ENCODE data around the gene GARRE1. TPM values are rescaled to one million over a fixed set of nuclear protein-coding genes. Genes with fewer than 3 reads are reported as not detected.
"Not testable (repeated sequence)": the region's sequence is repeated elsewhere in the genome, so short reads cannot be mapped to it uniquely, and the experiment has no call there.

The GARRE1 gene
- total and polyA plus RNA-seq, 2 of the 4 experiments (the other 2 are of a cell fraction): 13.8 to 16.9 TPM

- H3K4me1 ChIP-seq (ENCODE audit: control insufficient read depth, insufficient read depth, low read length); H3K14ac ChIP-seq (replicated peaks; ENCODE audit: low read depth, low read length); in situ Hi-C loops (cut with MboI; ENCODE audit: low sequenced_read_pairs); CTCF ChIA-PET; H3K9me1 ChIP-seq (ENCODE audit: insufficient read depth, low read length); H2BK120ac ChIP-seq (ENCODE audit: low read depth, low read length); H3K27me3 ChIP-seq (ENCODE audit: control insufficient read depth, insufficient read depth, low read length); BruUV-seq (replicated peaks); H2AK9ac ChIP-seq (replicated peaks; ENCODE audit: low read depth, low read length, poor library complexity); H3K36me3 ChIP-seq (ENCODE audit: control insufficient read depth, insufficient read depth, low read length); H3K9me3 ChIP-seq (ENCODE audit: control insufficient read depth, insufficient read depth, low read length); dilution Hi-C loops (cut with HindIII; ENCODE audit: low sequenced_read_pairs, unreplicated experiment); POLR2A ChIA-PET (ENCODE audit: unreplicated experiment); DNase-seq; ATAC-seq (ENCODE audit: low read depth); H4K20me1 ChIP-seq (ENCODE audit: insufficient read depth, low read length): not testable (repeated sequence)
- Histone ChIP-seq H4K91ac (ENCODE audit: insufficient read depth, low read depth, low read length) (peak overlapping the region; percentile 16; the same call in 1 of the 2 replicates), H2BK5ac (ENCODE audit: low read depth, low read length, poor library complexity, severe bottlenecking) (peak overlapping the region; percentile 89), H3K23ac (ENCODE audit: low read depth, low read length) (peak overlapping the region; percentile 94; the same call in 1 of the 2 replicates), H3K18ac (ENCODE audit: low read depth, low read length) (peak overlapping the region; percentile 73; the same call in 1 of the 2 replicates), H3K4ac (ENCODE audit: low read depth, low read length) (peak overlapping the region; percentile 91), H2AFZ (replicated peaks; ENCODE audit: low read length, poor library complexity) (peak overlapping the region; percentile 99), H3K27ac (ENCODE audit: insufficient read depth, low read length) (peak overlapping the region; percentile 91; the same call in 1 of the 2 replicates), H3K4me2 (ENCODE audit: low read depth, low read length) (peak overlapping the region; percentile 99), H4K5ac (ENCODE audit: low read depth, low read length) (peak overlapping the region; percentile 93), H2BK15ac (ENCODE audit: low read depth, low read length) (0 out of 3 replicates have a peak overlapping the region, but pooled peaks have one; percentile 96), H4K8ac (ENCODE audit: low read depth in 2 of 2, low read length in 2 of 2) (peak overlapping the region; percentile 82 to 99; a peak in 3 of 4 replicates), H3K4me3 (ENCODE audit: insufficient read depth, low read depth, low read length) (peak overlapping the region; percentile 95), H2AK5ac (ENCODE audit: low read depth, low read length) (peak overlapping the region; percentile 33), H3K79me1 (ENCODE audit: low read depth in 1 of 2, low read length in 2 of 2) (peaks cover 4 to 36% of the 10 kb centered on the region in 2 experiments; a peak in 3 of 4 replicates), H3K9ac (ENCODE audit: low read depth, low read length) (peak overlapping the region; percentile 92), H2BK20ac (ENCODE audit: low read depth, low read length) (peak overlapping the region; percentile 57; the same call in 1 of the 2 replicates), H3K56ac (ENCODE audit: extremely low read depth, insufficient read depth, low read length) (peak overlapping the region; percentile 73; the same call in 1 of the 2 replicates)
- intact Hi-C loops (cut with micrococcal nuclease): loop anchor here (2.0 kb wide), 2 partner anchors 33 to 83 kb away; no protein-coding TSS in a partner anchor
- WGBS, 2 experiments (ENCODE audit: extremely low coverage in 2 of 2, insufficient read length in 1 of 2): 80% methylated on average over 2 of the region's 17 CpGs; no CpG with 5 or more reads in 1 of the 2 experiments
Measured at GRCh38 chr19:34253681-34254045, 691 bp upstream of the GARRE1 start.

Data from IMR-90 (cell line).